Measurements from ENCODE around the gene CD19.

Gene CD19

DNA sequence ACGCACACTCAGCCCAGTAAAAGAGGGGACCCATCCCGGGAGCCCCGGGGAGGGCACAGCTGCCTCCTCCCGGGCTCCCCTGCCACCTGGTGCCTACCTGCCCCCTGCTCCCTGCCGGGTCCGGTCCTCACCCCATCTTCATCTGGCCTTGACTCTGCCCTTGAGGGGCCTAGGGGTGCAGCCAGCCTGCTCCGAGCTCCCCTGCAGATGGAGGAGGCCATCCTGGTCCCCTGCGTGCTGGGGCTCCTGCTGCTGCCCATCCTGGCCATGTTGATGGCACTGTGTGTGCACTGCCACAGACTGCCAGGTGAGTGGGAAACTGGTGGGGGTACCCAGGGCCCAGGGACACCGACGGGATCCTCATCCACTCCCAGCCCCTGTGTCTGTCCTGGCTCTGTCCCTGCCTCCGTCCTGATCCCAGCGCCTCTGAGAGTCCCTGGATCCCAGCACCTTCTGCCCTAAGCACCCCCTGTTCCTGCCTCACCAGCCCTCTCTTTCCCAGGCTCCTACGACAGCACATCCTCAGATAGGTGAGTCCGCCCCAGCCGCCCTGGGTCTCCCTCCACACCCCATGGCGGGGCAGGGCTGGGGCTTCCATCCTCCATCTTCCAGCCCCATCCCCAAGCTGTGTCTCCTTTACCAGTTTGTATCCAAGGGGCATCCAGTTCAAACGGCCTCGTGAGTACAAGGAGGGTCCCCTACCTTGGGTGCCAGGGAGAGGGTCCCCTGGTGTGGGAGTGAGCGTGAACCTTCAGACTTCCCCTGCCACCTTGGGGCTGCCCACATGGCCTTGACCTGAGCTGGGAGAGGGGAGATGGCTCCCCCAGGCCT is 53.7 kb downstream of the CD19 start:
- Histone ChIP-seq H3K9me3 (ENCODE audit: severe bottlenecking) (peaks cover 3% of the 10 kb centered on the region), H3K27ac (no peak overlapping the region), H3K27me3 (ENCODE audit: insufficient read depth, low read depth, severe bottlenecking) (no peaks in the 10 kb centered on the region), H3K4me3 (ENCODE audit: low read depth, low read length) (no peak overlapping the region), H3K36me3 (peaks cover 33% of the 10 kb centered on the region)
- DNase-seq, result no peak
- TF ChIP-seq, protein P1, sequence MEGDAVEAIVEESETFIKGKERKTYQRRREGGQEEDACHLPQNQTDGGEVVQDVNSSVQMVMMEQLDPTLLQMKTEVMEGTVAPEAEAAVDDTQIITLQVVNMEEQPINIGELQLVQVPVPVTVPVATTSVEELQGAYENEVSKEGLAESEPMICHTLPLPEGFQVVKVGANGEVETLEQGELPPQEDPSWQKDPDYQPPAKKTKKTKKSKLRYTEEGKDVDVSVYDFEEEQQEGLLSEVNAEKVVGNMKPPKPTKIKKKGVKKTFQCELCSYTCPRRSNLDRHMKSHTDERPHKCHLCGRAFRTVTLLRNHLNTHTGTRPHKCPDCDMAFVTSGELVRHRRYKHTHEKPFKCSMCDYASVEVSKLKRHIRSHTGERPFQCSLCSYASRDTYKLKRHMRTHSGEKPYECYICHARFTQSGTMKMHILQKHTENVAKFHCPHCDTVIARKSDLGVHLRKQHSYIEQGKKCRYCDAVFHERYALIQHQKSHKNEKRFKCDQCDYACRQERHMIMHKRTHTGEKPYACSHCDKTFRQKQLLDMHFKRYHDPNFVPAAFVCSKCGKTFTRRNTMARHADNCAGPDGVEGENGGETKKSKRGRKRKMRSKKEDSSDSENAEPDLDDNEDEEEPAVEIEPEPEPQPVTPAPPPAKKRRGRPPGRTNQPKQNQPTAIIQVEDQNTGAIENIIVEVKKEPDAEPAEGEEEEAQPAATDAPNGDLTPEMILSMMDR (IDR thresholded peaks at IDR 0.05; ENCODE audit: low read depth, low read length), result no peak

DNA sequence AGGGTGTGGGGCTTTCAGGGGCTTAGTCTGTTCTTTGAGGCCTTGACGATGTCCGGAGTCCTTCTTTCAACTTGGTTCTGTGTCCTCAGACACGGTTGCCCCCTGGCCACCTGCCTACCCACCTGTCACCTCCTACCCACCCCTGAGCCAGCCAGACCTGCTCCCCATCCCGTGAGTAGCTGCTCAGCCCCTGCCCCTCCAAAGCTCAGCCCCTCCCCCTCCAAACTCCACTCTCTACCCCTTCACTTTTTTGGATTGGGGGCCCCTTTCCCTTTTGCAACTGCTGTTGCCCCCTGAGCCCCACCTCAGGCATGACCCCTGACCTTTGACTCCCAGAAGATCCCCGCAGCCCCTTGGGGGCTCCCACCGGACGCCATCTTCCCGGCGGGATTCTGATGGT is 54.3 kb downstream of the CD19 start:
- no peaks in the 10 kb centered on the region for H3K27me3 ChIP-seq (ENCODE audit: insufficient read depth, low read depth, severe bottlenecking)
- no peak overlapping the region for H3K27ac ChIP-seq
- H3K36me3 ChIP-seq, result peaks cover 30% of the 10 kb centered on the region
- TF ChIP-seq, protein P1 (IDR thresholded peaks at IDR 0.05; ENCODE audit: low read depth, low read length), result no peak
- no peak overlapping the region for H3K4me3 ChIP-seq (ENCODE audit: low read depth, low read length)
- peaks cover 3% of the 10 kb centered on the region for H3K9me3 ChIP-seq (ENCODE audit: severe bottlenecking)
- no peak for DNase-seq

DNA sequence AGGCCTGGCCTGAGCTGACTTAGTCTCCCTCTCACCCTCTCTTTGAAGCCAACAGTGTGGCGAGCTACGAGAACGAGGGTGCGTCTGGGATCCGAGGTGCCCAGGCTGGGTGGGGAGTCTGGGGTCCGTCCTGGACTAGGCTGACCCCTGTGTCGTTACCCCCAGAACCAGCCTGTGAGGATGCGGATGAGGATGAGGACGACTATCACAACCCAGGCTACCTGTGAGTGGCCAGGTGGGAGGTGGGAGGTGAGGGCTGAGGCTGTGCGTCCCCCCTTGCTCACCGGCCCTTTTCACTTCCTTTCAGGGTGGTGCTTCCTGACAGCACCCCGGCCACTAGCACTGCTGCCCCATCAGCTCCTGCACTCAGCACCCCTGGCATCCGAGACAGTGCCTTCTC is 54.7 kb downstream of the CD19 start:
- Histone ChIP-seq H3K27me3 (ENCODE audit: insufficient read depth, low read depth, severe bottlenecking) (no peaks in the 10 kb centered on the region), H3K36me3 (peaks cover 25% of the 10 kb centered on the region), H3K9me3 (ENCODE audit: severe bottlenecking) (peaks cover 3% of the 10 kb centered on the region), H3K27ac (no peak overlapping the region), H3K4me3 (ENCODE audit: low read depth, low read length) (no peak overlapping the region)
- no peak for DNase-seq
- TF ChIP-seq, protein P1 (IDR thresholded peaks at IDR 0.05; ENCODE audit: low read depth, low read length), result no peak

DNA sequence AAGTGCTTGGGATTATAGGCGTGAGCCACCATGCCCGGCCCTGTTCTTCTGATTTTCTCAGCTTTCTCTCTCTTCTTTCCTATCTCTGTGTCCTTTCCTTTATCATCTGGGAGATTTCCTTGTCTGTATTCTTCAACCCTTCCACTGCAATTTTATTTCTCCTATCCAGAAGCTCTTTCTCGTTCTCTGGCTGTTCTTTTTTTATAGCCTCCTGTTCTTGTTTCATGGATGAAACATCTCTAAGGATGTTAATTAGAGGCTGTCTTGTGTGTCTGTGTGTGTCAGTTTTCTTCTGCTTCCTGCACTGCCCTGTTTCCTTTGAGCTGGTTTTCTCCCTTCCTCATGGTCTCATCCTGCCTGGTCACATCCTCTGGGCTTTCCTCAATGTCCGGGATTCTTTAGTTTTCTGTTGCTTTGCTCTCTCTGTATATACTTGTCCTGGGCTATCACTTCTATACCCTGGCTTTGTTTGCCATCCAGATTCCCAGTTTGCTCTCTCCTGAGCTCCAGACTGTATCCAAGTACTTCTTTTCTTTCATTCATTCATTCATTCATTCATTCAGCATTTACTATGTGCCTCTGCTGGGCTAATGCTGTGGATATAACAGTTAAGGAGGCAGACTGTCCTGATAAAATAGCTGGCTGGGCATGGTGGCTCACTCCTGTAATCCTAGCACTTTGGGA is 55.5 kb downstream of the CD19 start:
- Histone ChIP-seq H3K4me3 (ENCODE audit: low read depth, low read length) (no peak overlapping the region), H3K36me3 (peaks cover 17% of the 10 kb centered on the region), H3K27me3 (ENCODE audit: insufficient read depth, low read depth, severe bottlenecking) (no peaks in the 10 kb centered on the region), H3K9me3 (ENCODE audit: severe bottlenecking) (no peaks in the 10 kb centered on the region), H3K27ac (no peak overlapping the region)
- TF ChIP-seq, protein P1 (IDR thresholded peaks at IDR 0.05; ENCODE audit: low read depth, low read length), result no peak
- DNase-seq, result no peak

Data from WERI-Rb-1 (cell line).